ENCODE results near the gene ZNF587B.
"Not testable (repeated sequence)": the region's sequence is repeated elsewhere in the genome, so short reads cannot be mapped to it uniquely, and the experiment has no call there.

The ZNF587B gene

GRCh38 chr19:57816652-57817051 is 13.4 kb upstream of the ZNF587B start:
- no peaks in the 10 kb centered on the region for H3K9me3 ChIP-seq (ENCODE audit: severe bottlenecking)

GRCh38 chr19:57817976-57818375 is 12.1 kb upstream of the ZNF587B start:
- H3K4me3 ChIP-seq (ENCODE audit: low read depth, low read length), result no peak overlapping the region
- no peaks in the 10 kb centered on the region for H3K9me3 ChIP-seq (ENCODE audit: severe bottlenecking)
- TF ChIP-seq CTCF (IDR thresholded peaks at IDR 0.05; ENCODE audit: low read depth, low read length), result no peak
- peaks cover 6% of the 10 kb centered on the region for H3K36me3 ChIP-seq
- no peak for DNase-seq
- no peak overlapping the region for H3K27ac ChIP-seq
- no peaks in the 10 kb centered on the region for H3K27me3 ChIP-seq (ENCODE audit: insufficient read depth, low read depth, severe bottlenecking)

More at GRCh38 chr19:57816652-57817051, 13.4 kb upstream of the ZNF587B start:
- no peak for TF ChIP-seq CTCF (IDR thresholded peaks at IDR 0.05; ENCODE audit: low read depth, low read length)
- Histone ChIP-seq H3K36me3 (peaks cover 16% of the 10 kb centered on the region), H3K27ac (no peak overlapping the region), H3K27me3 (ENCODE audit: insufficient read depth, low read depth, severe bottlenecking) (no peaks in the 10 kb centered on the region), H3K4me3 (ENCODE audit: low read depth, low read length) (no peak overlapping the region)
- no peak for DNase-seq

GRCh38 chr19:57818378-57818777 is 11.7 kb upstream of the ZNF587B start:
- no peaks in the 10 kb centered on the region for H3K27me3 ChIP-seq (ENCODE audit: insufficient read depth, low read depth, severe bottlenecking)
- peaks cover 5% of the 10 kb centered on the region; the same call in 1 of the 2 replicates for H3K36me3 ChIP-seq
- no peak for TF ChIP-seq CTCF (IDR thresholded peaks at IDR 0.05; ENCODE audit: low read depth, low read length)
- H3K27ac ChIP-seq, result no peak overlapping the region
- no peak overlapping the region for H3K4me3 ChIP-seq (ENCODE audit: low read depth, low read length)
- no peaks in the 10 kb centered on the region for H3K9me3 ChIP-seq (ENCODE audit: severe bottlenecking)
- no peak for DNase-seq

DNA sequence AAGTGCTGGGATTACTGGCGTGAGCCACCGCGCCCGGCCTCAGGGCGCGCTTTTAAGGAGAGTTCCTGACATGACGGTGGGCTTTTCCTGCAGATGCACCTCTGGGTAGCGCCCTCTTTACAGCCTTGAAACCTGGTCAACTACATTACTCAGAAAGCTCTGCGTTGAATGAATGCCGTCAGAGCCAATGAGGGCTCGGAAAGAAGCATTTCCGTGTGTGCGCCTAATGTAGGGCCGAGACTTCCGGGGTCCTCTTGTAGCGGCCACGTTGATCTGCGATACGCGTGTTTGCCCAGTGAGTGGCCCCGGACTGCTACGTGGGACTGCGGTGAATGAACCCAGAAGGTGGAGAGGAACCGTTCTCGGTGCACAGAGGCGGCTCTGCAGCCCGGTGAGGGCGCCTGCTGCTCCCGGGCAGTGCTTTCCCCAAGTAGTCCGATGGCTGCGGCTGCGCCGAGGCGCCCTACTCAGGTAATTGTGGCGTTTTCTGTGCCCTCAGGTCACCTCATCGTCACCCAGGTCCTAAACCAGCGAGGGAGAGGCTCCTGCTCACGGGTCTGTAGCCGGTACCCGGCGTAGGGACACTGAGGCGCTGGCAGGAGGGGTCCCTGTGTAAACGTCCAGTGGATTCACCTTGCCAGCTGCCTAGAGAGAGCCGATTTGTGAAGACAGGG is 10.5 kb upstream of the ZNF587B start:
- Histone ChIP-seq H3K27ac (peak overlapping the region; percentile 84), H3K9me3 (ENCODE audit: severe bottlenecking) (no peaks in the 10 kb centered on the region), H3K36me3 (peaks cover 5% of the 10 kb centered on the region; the same call in 1 of the 2 replicates), H3K27me3 (ENCODE audit: insufficient read depth, low read depth, severe bottlenecking) (no peaks in the 10 kb centered on the region), H3K4me3 (ENCODE audit: low read depth, low read length) (peak overlapping the region; percentile 99)
- no peak for TF ChIP-seq CTCF (IDR thresholded peaks at IDR 0.05; ENCODE audit: low read depth, low read length)
- DNase-seq, result peak; percentile 87

GRCh38 chr19:57820599-57820998 is 9.5 kb upstream of the ZNF587B start:
- Histone ChIP-seq H3K27ac (no peak overlapping the region), H3K9me3 (ENCODE audit: severe bottlenecking) (no peaks in the 10 kb centered on the region), H3K4me3 (ENCODE audit: low read depth, low read length) (peak overlapping the region; percentile 99; the same call in 1 of the 2 replicates), H3K27me3 (ENCODE audit: insufficient read depth, low read depth, severe bottlenecking) (no peaks in the 10 kb centered on the region), H3K36me3 (peaks cover 11% of the 10 kb centered on the region)
- no peak for TF ChIP-seq CTCF (IDR thresholded peaks at IDR 0.05; ENCODE audit: low read depth, low read length)
- no peak for DNase-seq

DNA sequence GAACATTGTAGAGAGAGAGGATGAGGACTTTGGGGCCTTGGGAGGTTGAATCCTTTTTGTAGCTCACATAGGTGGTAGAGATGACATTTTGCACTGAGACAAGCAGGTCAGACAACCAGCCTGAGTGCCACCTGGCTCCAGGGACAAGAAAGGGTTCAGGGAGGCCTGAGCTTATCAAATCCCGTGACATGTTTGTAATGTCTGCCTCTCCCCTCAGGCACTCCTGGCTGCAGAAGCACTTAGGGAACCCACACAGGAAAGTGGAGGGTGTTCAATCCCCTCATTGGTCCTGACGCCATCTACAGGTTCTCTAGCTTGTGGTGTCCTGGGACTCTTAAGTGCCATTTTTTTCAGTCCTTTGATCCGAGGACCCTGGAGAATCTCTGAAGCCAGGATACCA is 9.0 kb upstream of the ZNF587B start:
- not testable (repeated sequence) for H3K4me3 ChIP-seq (ENCODE audit: low read depth, low read length); H3K27ac ChIP-seq

GRCh38 chr19:57821501-57821900 is 8.6 kb upstream of the ZNF587B start:
- H3K27me3 ChIP-seq (ENCODE audit: insufficient read depth, low read depth, severe bottlenecking); H3K4me3 ChIP-seq (ENCODE audit: low read depth, low read length); H3K9me3 ChIP-seq (ENCODE audit: severe bottlenecking); H3K27ac ChIP-seq; DNase-seq: not testable (repeated sequence)
- H3K36me3 ChIP-seq, result peaks cover 15% of the 10 kb centered on the region

More for the DNA sequence above, 9.0 kb upstream of the ZNF587B start:
- not testable (repeated sequence) for H3K9me3 ChIP-seq (ENCODE audit: severe bottlenecking); H3K27me3 ChIP-seq (ENCODE audit: insufficient read depth, low read depth, severe bottlenecking); DNase-seq
- H3K36me3 ChIP-seq, result peaks cover 13% of the 10 kb centered on the region

DNA sequence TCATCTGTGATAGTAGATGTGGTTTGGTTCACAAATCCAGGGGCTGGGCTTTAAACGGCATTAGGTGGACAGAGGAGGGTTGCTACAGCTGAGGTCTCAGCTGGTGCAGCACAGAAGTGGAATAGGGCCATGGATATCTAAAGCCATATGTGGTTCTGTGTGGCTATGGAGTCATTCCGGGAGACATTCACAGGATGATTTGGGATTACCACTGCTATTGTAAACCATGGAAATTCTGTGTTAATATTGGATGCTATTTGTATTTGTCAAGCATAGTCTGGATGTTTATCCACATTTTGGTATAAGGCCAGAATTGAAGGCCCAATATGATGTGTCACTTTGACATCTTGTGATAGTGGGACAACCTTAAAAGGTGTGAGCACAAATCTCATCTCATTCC is 6.9 kb upstream of the ZNF587B start:
- peaks cover 17% of the 10 kb centered on the region for H3K36me3 ChIP-seq
- not testable (repeated sequence) for H3K27ac ChIP-seq; H3K4me3 ChIP-seq (ENCODE audit: low read depth, low read length); H3K27me3 ChIP-seq (ENCODE audit: insufficient read depth, low read depth, severe bottlenecking); H3K9me3 ChIP-seq (ENCODE audit: severe bottlenecking); DNase-seq

- H3K9me3 ChIP-seq (ENCODE audit: severe bottlenecking); H3K27ac ChIP-seq; DNase-seq; H3K4me3 ChIP-seq (ENCODE audit: low read depth, low read length); H3K27me3 ChIP-seq (ENCODE audit: insufficient read depth, low read depth, severe bottlenecking): not testable (repeated sequence)
- H3K36me3 ChIP-seq, result peaks cover 17% of the 10 kb centered on the region
These were observed 6.5 kb upstream of the ZNF587B start for GRCh38 chr19:57823608-57824007.
